MCF 10A (cell line): Measurements from ENCODE around the gene FOLR2. TPM values are rescaled to one million over a fixed set of nuclear protein-coding genes. Genes with fewer than 3 reads are reported as not detected.

Experiments used
- BruUV-seq: library from RNA; stranded (reverse); fragments of 400-500 nt; replicated peaks from 2 replicates; lab custom pipeline; 2021; lab: Mats Ljungman, UMichigan
- CTCF ChIA-PET: fragments of 300-600 bp; sonication (Branson Sonifier 250); formaldehyde crosslinking; extraction: SDS; loops from one replicate; lab custom pipeline; 2021; ENCODE audit warnings: antibody characterized with exemption, inconsistent platforms; lab: Yijun Ruan, JAX
- POLR2A ChIA-PET: fragments of 300-600, 350-650 bp; sonication (Branson Sonifier 250); formaldehyde crosslinking; extraction: SDS; loops from one replicate; lab custom pipeline; 2020; ENCODE audit warnings: antibody characterized with exemption, inconsistent platforms; lab: Yijun Ruan, JAX
- DNase-seq: peaks from one replicate; pipeline ENCODE4 v3.0.0-alpha.2; 2018; ENCODE audit not compliant: unreplicated experiment
- H3K27ac Mint-ChIP-seq: one replicate; pipeline ENCODE4 v1.8.0; 2022; ENCODE audit warnings: mild to moderate bottlenecking, low read depth, mixed read lengths; ENCODE audit not compliant: unreplicated experiment
- H3K27me3 Mint-ChIP-seq: one replicate; pipeline ENCODE4 v1.8.0; 2022; ENCODE audit warnings: mixed read lengths; ENCODE audit not compliant: insufficient read depth, unreplicated experiment
- H3K36me3 Mint-ChIP-seq: one replicate; pipeline ENCODE4 v1.8.0; 2022; ENCODE audit warnings: mild to moderate bottlenecking, moderate library complexity, mixed read lengths; ENCODE audit not compliant: insufficient read depth, unreplicated experiment
- H3K4me1 Mint-ChIP-seq: one replicate; pipeline ENCODE4 v1.8.0; 2022; ENCODE audit warnings: mixed read lengths; ENCODE audit not compliant: insufficient read depth, unreplicated experiment
- H3K4me3 Mint-ChIP-seq: one replicate; pipeline ENCODE4 v1.8.0; 2022; ENCODE audit warnings: mild to moderate bottlenecking, moderate library complexity, mixed read lengths; ENCODE audit not compliant: unreplicated experiment
- H3K9me3 Mint-ChIP-seq: one replicate; pipeline ENCODE4 v1.8.0; 2022; ENCODE audit warnings: mixed read lengths; ENCODE audit not compliant: unreplicated experiment
- intact Hi-C: fragments of 100-400 bp; cut with micrococcal nuclease; formaldehyde crosslinking; loops from 2 replicates; pipeline ENCODE4 v1.14.1; 2022
- total RNA-seq: library from RNA; stranded (reverse); gene quantifications from 2 replicates; pipeline ENCODE4 v1.2.3, GENCODE V29; 2022
- TF ChIP-seq, protein P1 (sequence below): fragments of 200-600 bp; IDR thresholded peaks from one replicate; pipeline ENCODE4 v1.8.0; 2022; ENCODE audit warnings: antibody characterized with exemption, mild to moderate bottlenecking; ENCODE audit not compliant: unreplicated experiment

Gene FOLR2
- total RNA-seq, 1 experiment from 2014 or later: not detected

GRCh38 chr11:72251614-72252013 is 35.0 kb downstream of the FOLR2 start:
- intact Hi-C loops: no loop called here
- TF ChIP-seq, protein P1, sequence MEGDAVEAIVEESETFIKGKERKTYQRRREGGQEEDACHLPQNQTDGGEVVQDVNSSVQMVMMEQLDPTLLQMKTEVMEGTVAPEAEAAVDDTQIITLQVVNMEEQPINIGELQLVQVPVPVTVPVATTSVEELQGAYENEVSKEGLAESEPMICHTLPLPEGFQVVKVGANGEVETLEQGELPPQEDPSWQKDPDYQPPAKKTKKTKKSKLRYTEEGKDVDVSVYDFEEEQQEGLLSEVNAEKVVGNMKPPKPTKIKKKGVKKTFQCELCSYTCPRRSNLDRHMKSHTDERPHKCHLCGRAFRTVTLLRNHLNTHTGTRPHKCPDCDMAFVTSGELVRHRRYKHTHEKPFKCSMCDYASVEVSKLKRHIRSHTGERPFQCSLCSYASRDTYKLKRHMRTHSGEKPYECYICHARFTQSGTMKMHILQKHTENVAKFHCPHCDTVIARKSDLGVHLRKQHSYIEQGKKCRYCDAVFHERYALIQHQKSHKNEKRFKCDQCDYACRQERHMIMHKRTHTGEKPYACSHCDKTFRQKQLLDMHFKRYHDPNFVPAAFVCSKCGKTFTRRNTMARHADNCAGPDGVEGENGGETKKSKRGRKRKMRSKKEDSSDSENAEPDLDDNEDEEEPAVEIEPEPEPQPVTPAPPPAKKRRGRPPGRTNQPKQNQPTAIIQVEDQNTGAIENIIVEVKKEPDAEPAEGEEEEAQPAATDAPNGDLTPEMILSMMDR: no peak
- Mint-ChIP-seq H3K27ac (no peak overlapping the region), H3K4me3 (no peak overlapping the region), H3K9me3 (no peaks in the 10 kb centered on the region), H3K27me3 (peaks cover 20% of the 10 kb centered on the region), H3K36me3 (no peaks in the 10 kb centered on the region), H3K4me1 (no peaks in the 10 kb centered on the region)
- ChIA-PET CTCF (interaction anchor here (1.5 kb wide), 1 partner anchor 12 kb away, joined by 4 read pairs; no protein-coding TSS in a partner anchor), POLR2A (interaction anchor here (0.6 kb wide), 1 partner anchor 34 kb away, joined by 3 read pairs; no protein-coding TSS in a partner anchor)
- no TSS peak for BruUV-seq
- DNase-seq: no peak

DNA sequence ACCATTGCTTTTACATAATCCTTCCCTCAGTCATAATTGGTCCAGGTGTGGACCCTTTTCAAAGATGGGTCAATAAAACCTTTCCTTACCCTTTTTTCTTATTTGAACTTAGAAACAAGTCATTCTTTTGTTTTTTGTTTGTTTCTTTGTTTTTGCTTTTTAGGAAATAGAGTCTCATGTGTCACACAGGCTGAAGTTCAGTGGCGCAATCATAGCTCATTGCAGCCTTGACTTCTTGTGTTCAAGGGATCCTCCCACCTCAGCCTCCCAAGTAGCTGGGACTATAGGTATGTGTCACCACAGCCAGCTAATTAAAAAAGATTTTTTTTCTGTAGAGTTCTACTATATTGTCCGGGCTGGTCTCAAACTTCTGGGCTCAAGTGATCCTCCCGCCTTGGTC is 36.8 kb downstream of the FOLR2 start:
- Mint-ChIP-seq H3K4me1 (no peaks in the 10 kb centered on the region), H3K27me3 (peaks cover 20% of the 10 kb centered on the region), H3K4me3 (no peak overlapping the region), H3K36me3 (no peaks in the 10 kb centered on the region), H3K27ac (no peak overlapping the region), H3K9me3 (no peaks in the 10 kb centered on the region)
- intact Hi-C loops: no loop called here
- ChIA-PET CTCF (no interaction called here), POLR2A (interaction anchor here (0.7 kb wide), 1 partner anchor 68 kb away, joined by 4 read pairs; no protein-coding TSS in a partner anchor)
- no peak for DNase-seq
- TF ChIP-seq, protein P1: no peak
- BruUV-seq: no TSS peak

- Mint-ChIP-seq H3K27me3 (peaks cover 20% of the 10 kb centered on the region), H3K4me1 (no peaks in the 10 kb centered on the region), H3K9me3 (no peaks in the 10 kb centered on the region), H3K36me3 (no peaks in the 10 kb centered on the region), H3K4me3 (no peak overlapping the region), H3K27ac (no peak overlapping the region)
- CTCF ChIA-PET: interaction anchor here (0.8 kb wide), 1 partner anchor 176 kb away, joined by 4 read pairs; no protein-coding TSS in a partner anchor
- DNase-seq: no peak
- TF ChIP-seq, protein P1: no peak
- no TSS peak for BruUV-seq
- intact Hi-C loops: no loop called here
- POLR2A ChIA-PET: no interaction called here
Observed at GRCh38 chr11:72254299-72254993, 37.9 kb downstream of the FOLR2 start.

DNA sequence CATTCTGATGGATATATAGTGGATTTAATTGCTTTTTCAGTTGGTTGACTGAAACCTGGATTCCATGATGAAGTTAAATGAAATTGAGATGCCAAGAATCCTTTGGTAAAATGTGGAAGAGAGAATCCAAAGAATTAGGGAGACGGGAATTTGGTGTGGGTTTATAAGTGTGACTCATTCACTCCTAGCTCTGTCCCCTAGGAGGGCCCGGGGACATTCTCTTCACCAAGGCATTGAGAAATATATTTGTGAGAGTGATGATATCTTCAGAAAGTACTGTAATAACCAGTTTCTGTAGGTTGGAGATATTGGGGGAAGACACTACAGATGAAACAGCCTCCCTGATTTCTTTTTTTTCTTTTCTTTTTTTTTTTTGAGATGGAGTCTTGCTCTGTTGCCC is 41.0 kb downstream of the FOLR2 start:
- Mint-ChIP-seq H3K4me1 (no peaks in the 10 kb centered on the region), H3K27ac (no peak overlapping the region), H3K27me3 (peaks cover 20% of the 10 kb centered on the region), H3K9me3 (no peaks in the 10 kb centered on the region), H3K36me3 (no peaks in the 10 kb centered on the region), H3K4me3 (no peak overlapping the region)
- no TSS peak for BruUV-seq
- intact Hi-C loops: no loop called here
- POLR2A ChIA-PET: no interaction called here
- TF ChIP-seq, protein P1: no peak
- DNase-seq: no peak
- CTCF ChIA-PET: interaction anchor here (0.6 to 1.2 kb wide), 2 partner anchors 9 to 1319 kb away, joined by 3 read pairs; no protein-coding TSS in a partner anchor
